WTC11 (cell line): ENCODE results near the gene SSTR1. TPM values are rescaled to one million over a fixed set of nuclear protein-coding genes. Genes with fewer than 3 reads are reported as not detected.

Experiments used
- ATF2 ChIP-seq: sonication (generic); formaldehyde crosslinking; IDR thresholded peaks from 2 replicates; pipeline ENCODE4 v1.8.1; 2022; ENCODE audit warnings: low read depth, missing genetic modification reagents, borderline replicate concordance
- ATF3 ChIP-seq: sonication (generic); formaldehyde crosslinking; conservative IDR thresholded peaks from 2 replicates; pipeline ENCODE4 v1.8.1; 2022; ENCODE audit warnings: mild to moderate bottlenecking, missing genetic modification reagents
- ELF4 ChIP-seq: sonication (generic); formaldehyde crosslinking; IDR thresholded peaks from 2 replicates; pipeline ENCODE4 v1.8.1; 2022; ENCODE audit warnings: low read depth, mild to moderate bottlenecking, moderate library complexity, missing genetic modification reagents
- ERG ChIP-seq: fragments of 250-450 bp; sonication (Bioruptor Pico); IDR thresholded peaks from 2 replicates; pipeline ENCODE4 v1.8.0; 2021; ENCODE audit warnings: mild to moderate bottlenecking
- HMGXB4 ChIP-seq: sonication (generic); formaldehyde crosslinking; IDR thresholded peaks from 2 replicates; pipeline ENCODE4 v1.8.1; 2023; ENCODE audit warnings: mild to moderate bottlenecking, moderate library complexity, missing genetic modification reagents
- IRF2 ChIP-seq: sonication (generic); formaldehyde crosslinking; IDR thresholded peaks from 2 replicates; pipeline ENCODE4 v1.8.0; 2022; ENCODE audit warnings: low read depth, missing genetic modification reagents, borderline replicate concordance
- MLX ChIP-seq: sonication (generic); formaldehyde crosslinking; IDR thresholded peaks from 2 replicates; pipeline ENCODE4 v1.8.1; 2023; ENCODE audit warnings: mild to moderate bottlenecking, missing genetic modification reagents, moderate library complexity
- MXD4 ChIP-seq: fragments of 250-450 bp; sonication (Bioruptor Pico); IDR thresholded peaks from 2 replicates; pipeline ENCODE4 v1.8.0; 2021; ENCODE audit warnings: mild to moderate bottlenecking, moderate library complexity, borderline replicate concordance
- NFE2L1 ChIP-seq: sonication (generic); formaldehyde crosslinking; IDR thresholded peaks from 2 replicates; pipeline ENCODE4 v1.8.1; 2023; ENCODE audit warnings: missing genetic modification reagents
- NR1H2 ChIP-seq: sonication (generic); formaldehyde crosslinking; IDR thresholded peaks from 2 replicates; pipeline ENCODE4 v1.9.0; 2021; ENCODE audit warnings: mild to moderate bottlenecking, moderate library complexity, missing genetic modification reagents
- PRDM15 ChIP-seq: sonication (generic); formaldehyde crosslinking; IDR thresholded peaks from 2 replicates; pipeline ENCODE4 v1.8.0; 2022; ENCODE audit warnings: missing genetic modification reagents
- PREB ChIP-seq: sonication (generic); formaldehyde crosslinking; IDR thresholded peaks from 2 replicates; pipeline ENCODE4 v1.8.1; 2022; ENCODE audit warnings: mild to moderate bottlenecking, missing genetic modification reagents, moderate library complexity, borderline replicate concordance
- PRRX2 ChIP-seq: fragments of 250-450 bp; sonication (Bioruptor Pico); IDR thresholded peaks from 2 replicates; pipeline ENCODE4 v1.8.0; 2021; ENCODE audit warnings: mild to moderate bottlenecking
- RELA ChIP-seq: sonication (generic); formaldehyde crosslinking; IDR thresholded peaks from 2 replicates; pipeline ENCODE4 v1.8.1; 2022; ENCODE audit warnings: missing genetic modification reagents, mild to moderate bottlenecking, borderline replicate concordance
- RORB ChIP-seq: fragments of 250-450 bp; sonication (Bioruptor Pico); IDR thresholded peaks from 2 replicates; pipeline ENCODE4 v1.9.0; 2021; ENCODE audit warnings: mild to moderate bottlenecking
- ZMAT4 ChIP-seq: fragments of 250-450 bp; sonication (Bioruptor Pico); IDR thresholded peaks from 2 replicates; pipeline ENCODE4 v1.9.0; 2021; ENCODE audit warnings: mild to moderate bottlenecking
- ZNF219 ChIP-seq: sonication (generic); formaldehyde crosslinking; IDR thresholded peaks from 2 replicates; pipeline ENCODE4 v1.8.0; 2023; ENCODE audit warnings: missing genetic modification reagents, mild to moderate bottlenecking, borderline replicate concordance
- ZNF425 ChIP-seq: fragments of 250-450 bp; sonication (Bioruptor Pico); conservative IDR thresholded peaks from 2 replicates; pipeline ENCODE4 v1.9.0; 2021; ENCODE audit warnings: mild to moderate bottlenecking
- ZNF532 ChIP-seq: fragments of 250-450 bp; sonication (Bioruptor Pico); IDR thresholded peaks from 2 replicates; pipeline ENCODE4 v1.9.0; 2021; ENCODE audit warnings: mild to moderate bottlenecking, borderline replicate concordance
- ZNF671 ChIP-seq: fragments of 250-450 bp; sonication (Bioruptor Pico); IDR thresholded peaks from 2 replicates; pipeline ENCODE4 v1.8.0; 2021; ENCODE audit warnings: mild to moderate bottlenecking
- total RNA-seq: library from RNA; stranded (reverse); gene quantifications from 3 replicates; pipeline ENCODE4 v1.2.3, GENCODE V29; 2021

SSTR1 gene
- total RNA-seq, 1 experiment from 2014 or later = 1.7 TPM

- TF ChIP-seq ZNF425 (CRISPR knock-in tag) = peak; percentile 97
- no peak for TF ChIP-seq ZNF219
- TF ChIP-seq PRRX2 (CRISPR knock-in tag) = peak; percentile 98
- peak; percentile 93 for TF ChIP-seq ZNF671 (CRISPR knock-in tag)
- no peak for TF ChIP-seq ATF2 (CRISPR knock-in tag)
- no peak for TF ChIP-seq PRDM15 (CRISPR knock-in tag)
- TF ChIP-seq MXD4 (CRISPR knock-in tag) = no peak
- TF ChIP-seq NFE2L1 = 0 out of 2 replicates have a peak, but pooled peaks have one; percentile 49
- TF ChIP-seq ATF3 (CRISPR knock-in tag) = no peak
- no peak for TF ChIP-seq ELF4
- TF ChIP-seq ERG (CRISPR knock-in tag) = peak; percentile 94
- no peak for TF ChIP-seq NR1H2 (CRISPR knock-in tag)
- TF ChIP-seq PREB (CRISPR knock-in tag) = no peak
- no peak for TF ChIP-seq RORB
- TF ChIP-seq ZMAT4 (CRISPR knock-in tag) = peak; percentile 98
- TF ChIP-seq RELA (CRISPR knock-in tag) = no peak
- TF ChIP-seq IRF2 (CRISPR knock-in tag) = no peak; the same call in 1 of the 2 replicates
- TF ChIP-seq HMGXB4 = no peak
- peak; percentile 95 for TF ChIP-seq ZNF532 (CRISPR knock-in tag)
- no peak for TF ChIP-seq MLX (CRISPR knock-in tag)
Observed at GRCh38 chr14:38203929-38204718, 3.6 kb upstream of the SSTR1 start (continued).
